HG03135 (cell line): ENCODE measurements around the gene UNK.
"Not testable (repeated sequence)": the region's sequence is repeated elsewhere in the genome, so short reads cannot be mapped to it uniquely, and the experiment has no call there.

Experiments
- ATAC-seq: cut with Tn5 transposase; IDR thresholded peaks from one replicate; pipeline ENCODE4 v1.9.1; 2021; ENCODE audit warnings: mild to moderate bottlenecking, moderate library complexity; ENCODE audit not compliant: unreplicated experiment

Gene UNK

DNA sequence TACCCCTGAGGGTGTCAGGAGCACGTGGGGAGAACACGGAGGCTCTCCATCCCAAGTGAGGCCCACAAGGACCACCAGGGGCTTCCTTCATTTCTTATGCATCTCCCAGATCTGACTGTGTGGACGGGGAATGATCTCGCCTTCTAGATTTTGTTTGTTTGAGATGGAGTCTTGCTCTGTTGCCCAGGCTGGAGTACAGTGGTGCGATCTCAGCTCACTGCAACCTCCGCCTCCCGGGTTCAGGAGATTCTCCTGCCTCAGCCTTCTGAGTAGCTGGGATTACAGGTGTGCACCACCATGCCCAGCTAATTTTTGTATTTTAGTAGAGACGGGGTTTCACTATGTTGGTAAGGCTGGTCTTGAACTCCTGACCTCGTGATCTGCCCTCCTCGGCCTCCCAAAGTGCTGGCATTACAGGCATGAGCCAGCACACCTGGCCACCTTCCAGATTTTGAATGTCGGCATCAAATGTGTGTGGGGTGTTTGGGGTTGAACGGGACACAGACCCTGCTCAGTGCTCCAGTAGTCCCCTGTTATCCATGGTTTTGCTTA, 84.2 kb downstream of the UNK start:
- ATAC-seq = not testable (repeated sequence)

- no peak for ATAC-seq
Measured at GRCh38 chr17:75869282-75870141, 84.9 kb downstream of the UNK start.

- not testable (repeated sequence) for ATAC-seq
Measured at GRCh38 chr17:75870228-75870627, 85.6 kb downstream of the UNK start.

DNA sequence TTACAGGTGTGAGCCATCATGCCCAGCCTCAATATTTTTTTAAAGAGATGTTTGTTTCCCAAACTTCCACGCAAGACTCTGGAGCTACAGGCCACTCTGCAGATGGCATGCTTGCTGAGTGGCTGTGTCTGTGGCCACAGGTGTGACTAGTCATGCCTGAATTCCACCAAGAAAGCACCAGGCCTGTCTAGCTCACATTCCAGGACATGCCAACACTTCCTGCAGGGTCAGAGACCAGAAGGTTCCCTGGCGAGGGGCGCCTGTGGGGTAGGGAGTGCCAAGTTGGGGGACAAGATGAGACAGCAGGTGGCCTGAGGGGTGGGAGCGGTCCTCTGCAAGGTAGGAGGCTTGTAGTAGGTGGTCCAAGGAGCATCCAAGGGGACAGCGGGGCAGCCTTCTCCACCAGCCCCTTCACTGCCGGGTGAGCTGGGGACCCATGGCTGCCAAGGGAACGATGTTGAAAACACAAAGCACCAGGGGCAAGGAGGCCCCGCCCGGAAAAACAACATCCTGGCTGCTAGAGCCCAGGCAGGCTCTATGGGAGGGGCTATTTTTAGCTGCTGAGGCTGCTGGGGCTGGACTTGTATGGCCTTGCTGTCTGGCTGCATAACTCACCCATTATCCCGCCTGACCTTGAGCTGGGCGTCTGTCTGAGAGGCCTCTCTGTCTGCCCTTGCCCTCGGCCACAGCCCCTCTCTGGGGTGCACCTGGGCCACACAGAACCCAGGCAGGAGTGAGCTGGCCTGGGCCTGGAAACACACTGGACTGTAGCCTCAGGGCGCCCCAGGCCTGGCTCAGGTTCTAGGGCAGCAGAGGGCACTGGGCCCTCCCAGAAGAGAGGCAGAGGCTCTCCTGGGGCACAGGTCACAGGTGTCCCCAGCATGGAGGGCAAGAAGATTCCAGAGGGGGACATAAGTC, 88.1 kb downstream of the UNK start:
- no peak for ATAC-seq

DNA sequence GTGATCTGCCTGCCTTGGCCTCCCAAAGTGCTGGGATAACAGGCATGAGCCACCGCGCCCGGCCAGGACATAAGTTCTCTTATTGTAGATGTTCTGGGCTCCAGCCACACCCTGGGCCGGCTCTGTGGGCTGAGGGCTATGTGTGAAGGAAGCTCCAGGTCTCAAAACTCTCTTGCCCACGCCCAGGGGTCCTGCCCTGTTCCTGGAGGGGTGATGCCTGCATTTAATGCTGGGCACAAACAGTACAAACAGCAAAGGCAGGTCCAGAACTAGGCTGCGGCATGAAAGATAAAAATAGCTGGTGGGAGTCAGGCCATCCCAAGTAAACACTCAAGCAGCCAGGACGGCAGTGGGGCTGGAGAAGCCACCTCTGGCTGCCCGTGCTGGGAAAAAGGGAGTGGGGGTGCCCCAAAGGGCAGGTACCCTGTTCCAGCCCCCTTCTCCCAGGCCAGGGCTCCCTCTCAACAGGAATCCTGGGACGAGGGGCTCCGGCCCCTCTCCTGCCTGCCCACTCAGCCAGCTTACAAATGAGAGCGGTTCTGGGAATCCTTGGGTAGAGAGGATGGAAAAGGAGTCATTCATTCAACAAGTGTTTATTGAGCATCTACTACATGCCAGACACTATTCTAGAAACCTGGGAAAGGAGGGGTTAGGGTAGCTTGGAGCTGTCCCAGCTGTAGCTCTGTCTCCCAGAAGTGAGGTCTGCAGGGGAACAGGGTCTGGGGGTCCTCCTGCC, 89.1 kb downstream of the UNK start:
- ATAC-seq = no peak

GRCh38 chr17:75874323-75875181, 89.9 kb downstream of the UNK start:
- no peak for ATAC-seq
